C4-2B (cell line): ENCODE measurements around the gene ARHGAP4.

ENCODE experiments used
- ZFX ChIP-seq: fragments of 450-650 bp; IDR thresholded peaks from 2 replicates; pipeline ENCODE4 v1.6.1; 2017
- TF ChIP-seq, protein P1 (sequence below): fragments of 450-650 bp; conservative IDR thresholded peaks from 2 replicates; pipeline ENCODE4 v1.5.1; 2017; ENCODE audit warnings: mild to moderate bottlenecking

- TF ChIP-seq, protein P1, sequence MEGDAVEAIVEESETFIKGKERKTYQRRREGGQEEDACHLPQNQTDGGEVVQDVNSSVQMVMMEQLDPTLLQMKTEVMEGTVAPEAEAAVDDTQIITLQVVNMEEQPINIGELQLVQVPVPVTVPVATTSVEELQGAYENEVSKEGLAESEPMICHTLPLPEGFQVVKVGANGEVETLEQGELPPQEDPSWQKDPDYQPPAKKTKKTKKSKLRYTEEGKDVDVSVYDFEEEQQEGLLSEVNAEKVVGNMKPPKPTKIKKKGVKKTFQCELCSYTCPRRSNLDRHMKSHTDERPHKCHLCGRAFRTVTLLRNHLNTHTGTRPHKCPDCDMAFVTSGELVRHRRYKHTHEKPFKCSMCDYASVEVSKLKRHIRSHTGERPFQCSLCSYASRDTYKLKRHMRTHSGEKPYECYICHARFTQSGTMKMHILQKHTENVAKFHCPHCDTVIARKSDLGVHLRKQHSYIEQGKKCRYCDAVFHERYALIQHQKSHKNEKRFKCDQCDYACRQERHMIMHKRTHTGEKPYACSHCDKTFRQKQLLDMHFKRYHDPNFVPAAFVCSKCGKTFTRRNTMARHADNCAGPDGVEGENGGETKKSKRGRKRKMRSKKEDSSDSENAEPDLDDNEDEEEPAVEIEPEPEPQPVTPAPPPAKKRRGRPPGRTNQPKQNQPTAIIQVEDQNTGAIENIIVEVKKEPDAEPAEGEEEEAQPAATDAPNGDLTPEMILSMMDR = no peak
- peak; percentile 70; the same call in 1 of the 2 replicates for TF ChIP-seq ZFX
Observed at GRCh38 chrX:153972368-153973126, 46.5 kb upstream of the ARHGAP4 start, which contains the start of gene TMEM187.
